NOMO-1 treated with DMSO at 0.1 percent for 48 hours (cell line): ENCODE data around the gene UBXN10.

ENCODE experiments used
- DNase-seq: peaks from one replicate; lab custom pipeline; 2025; ENCODE audit not compliant: unreplicated experiment; lab: John Stamatoyannopoulos, UW

The UBXN10 gene, protein sequence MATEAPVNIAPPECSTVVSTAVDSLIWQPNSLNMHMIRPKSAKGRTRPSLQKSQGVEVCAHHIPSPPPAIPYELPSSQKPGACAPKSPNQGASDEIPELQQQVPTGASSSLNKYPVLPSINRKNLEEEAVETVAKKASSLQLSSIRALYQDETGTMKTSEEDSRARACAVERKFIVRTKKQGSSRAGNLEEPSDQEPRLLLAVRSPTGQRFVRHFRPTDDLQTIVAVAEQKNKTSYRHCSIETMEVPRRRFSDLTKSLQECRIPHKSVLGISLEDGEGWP

DNA sequence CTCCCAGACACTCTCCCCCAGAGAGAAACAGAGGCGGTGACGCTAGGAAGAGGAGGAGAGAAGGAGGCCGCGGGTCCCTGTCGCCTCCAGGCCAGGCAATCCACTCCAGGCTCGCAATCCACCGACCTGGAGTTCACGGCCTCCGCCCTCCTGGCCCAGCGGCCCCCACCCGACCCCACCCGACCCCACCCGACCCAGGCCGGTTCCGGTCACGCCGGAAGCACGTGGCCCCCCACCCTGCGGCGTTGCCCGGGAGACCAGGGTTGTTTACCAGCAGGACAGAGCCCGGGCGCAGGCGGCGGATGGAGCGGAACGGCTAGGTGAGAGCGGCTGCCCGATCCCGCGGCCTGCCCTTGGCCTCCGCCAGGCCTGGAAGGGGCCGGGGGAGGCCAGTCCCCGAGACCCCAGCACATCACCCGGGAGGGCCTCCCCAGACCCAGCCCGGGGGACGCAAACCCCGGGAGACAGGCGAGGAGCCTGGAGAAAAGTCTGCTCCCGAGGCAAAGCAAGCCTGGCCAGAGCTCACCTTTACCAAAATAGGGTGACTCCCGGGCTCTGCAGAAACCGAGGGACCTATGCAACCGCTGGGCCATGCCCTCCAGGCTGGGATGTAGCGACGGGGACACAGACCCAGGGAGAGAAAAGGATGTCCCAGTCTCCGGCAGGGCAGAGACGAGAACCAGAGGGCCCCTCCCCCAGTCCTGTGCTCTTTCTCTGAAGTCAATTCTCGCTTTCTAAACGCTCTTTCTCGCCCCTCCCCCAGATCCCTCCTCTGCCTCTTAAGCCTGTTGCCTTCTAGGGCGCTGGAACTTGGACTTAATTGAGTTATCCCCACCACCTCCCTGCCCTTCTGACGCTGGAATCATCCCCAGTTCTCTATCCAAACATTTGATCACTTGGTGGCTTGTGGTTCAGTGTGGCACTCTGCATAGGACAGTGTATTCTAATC, at the start of gene UBXN10, which contains the start of gene PLA2G2C:
Gene UBXN10 (plus strand): TSS at position 263 of the 949 bp plus-strand sequence. CDS start 4,466 bp downstream, outside the sequence.
Gene PLA2G2C (minus strand): TSS at position 685 of the 949 bp plus-strand sequence. CDS start 9,155 bp downstream, outside the sequence.
- DNase-seq, result no peak

DNA sequence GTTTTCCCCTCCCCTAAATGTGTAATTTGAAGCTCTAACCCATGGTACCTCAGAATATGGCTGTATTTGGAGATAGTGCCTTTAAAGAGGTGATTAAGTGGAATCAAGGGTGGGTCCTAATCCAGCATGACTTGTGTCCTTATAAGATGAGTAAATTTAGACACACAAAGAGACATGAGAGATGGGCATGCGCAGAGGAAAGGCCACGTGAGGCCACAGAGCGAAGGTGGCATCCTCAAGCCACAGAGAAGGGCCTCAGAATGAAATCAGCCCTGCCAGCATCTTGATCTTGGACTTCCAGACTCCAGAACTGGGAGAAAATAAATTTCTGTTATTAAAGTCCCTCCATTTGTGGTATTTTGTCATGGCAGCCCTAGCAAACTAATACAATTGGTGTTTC, 49.6 kb upstream of the UBXN10 start:
- no peak for DNase-seq

DNA sequence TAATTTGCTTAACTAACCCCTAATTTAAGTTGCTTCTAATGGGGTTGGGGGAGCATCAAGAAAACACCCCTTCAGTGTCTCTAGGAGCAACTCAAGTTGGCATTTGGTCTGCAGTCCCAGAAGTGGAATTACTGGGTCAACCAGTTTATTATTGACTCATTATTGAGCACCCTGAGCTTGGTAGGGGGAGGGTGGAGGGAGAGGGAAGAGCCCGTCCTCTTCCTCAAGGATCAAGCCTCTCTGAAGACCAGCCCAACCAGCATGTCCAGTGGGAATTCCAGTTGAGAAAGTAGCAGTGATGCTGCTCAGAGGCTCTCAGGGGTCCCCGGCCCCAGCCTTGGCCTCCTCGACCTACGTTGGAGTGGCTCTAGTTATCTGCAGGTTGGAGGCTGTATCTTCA, 48.8 kb upstream of the UBXN10 start:
- DNase-seq, result no peak

- DNase-seq, result no peak
Observed at GRCh38 chr1:20137604-20138003, 48.3 kb upstream of the UBXN10 start.

GRCh38 chr1:20138346-20138745, 47.5 kb upstream of the UBXN10 start:
- no peak for DNase-seq

GRCh38 chr1:20138961-20139550, 46.8 kb upstream of the UBXN10 start, which contains the start of gene PLA2G2F:
TSS of gene PLA2G2F (plus strand) at chr1:20139323. CDS start at chr1:20139428, 105 bp downstream.
- DNase-seq, result no peak

DNA sequence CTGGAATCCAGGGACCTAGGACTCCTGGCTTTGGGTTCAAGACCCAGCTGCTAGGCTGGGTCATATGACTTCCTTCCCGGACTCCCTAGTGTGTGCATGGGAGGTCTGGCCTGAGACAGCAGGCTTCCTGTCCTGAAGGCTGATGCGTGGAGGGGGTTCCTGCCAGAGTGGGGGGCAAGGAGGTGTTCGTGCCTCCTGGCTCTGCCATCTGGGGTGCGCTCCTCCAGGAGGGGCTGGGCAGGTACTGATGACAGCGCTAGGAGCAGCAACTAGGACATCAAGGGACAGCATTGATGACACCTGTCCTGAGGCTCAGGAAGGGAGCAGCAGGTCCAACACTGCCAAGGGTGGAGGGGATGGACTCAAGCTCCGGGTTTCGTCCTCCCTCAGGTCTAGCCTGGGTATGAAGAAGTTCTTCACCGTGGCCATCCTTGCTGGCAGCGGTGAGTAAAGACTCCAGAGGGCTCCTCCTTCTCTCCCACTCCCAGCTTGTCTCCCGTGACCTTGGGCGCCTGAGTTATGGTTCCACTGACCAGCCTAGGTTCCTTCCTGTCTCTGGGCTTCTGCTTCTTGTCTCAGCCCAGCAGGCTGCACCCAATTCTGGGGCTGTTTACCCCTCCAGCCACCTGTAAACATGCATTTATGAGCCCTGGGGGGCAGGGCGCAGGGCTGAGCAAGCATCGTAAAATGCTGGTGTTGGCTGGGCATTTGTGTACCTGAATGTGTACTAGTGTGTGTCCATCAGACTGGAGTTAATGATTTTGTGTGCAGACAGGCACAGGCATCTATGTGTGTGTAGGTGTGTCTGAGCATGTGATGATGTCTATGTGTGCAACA, 45.9 kb upstream of the UBXN10 start:
- DNase-seq, result no peak

DNA sequence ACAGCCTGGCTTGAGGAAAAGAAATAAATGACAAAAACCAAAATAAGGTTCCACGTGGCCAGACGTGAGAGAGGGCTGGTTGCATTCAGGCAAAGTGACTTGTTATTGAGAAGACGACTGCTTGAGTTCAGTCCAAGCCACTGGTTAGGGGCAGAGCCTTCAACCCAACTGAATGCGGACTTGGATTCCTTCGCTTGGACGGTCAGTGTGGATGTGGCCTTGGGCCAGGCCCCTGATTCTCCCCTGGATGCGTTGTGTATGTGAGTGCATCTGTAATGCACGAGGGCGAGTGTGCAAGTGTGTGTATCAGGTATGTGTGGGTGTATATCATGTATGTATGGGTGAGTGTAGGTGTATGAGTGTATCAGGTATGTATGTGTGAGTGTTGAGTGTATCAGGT, 44.9 kb upstream of the UBXN10 start:
- DNase-seq, result no peak

- no peak for DNase-seq
Observed at GRCh38 chr1:20141466-20141865, 44.4 kb upstream of the UBXN10 start.

DNA sequence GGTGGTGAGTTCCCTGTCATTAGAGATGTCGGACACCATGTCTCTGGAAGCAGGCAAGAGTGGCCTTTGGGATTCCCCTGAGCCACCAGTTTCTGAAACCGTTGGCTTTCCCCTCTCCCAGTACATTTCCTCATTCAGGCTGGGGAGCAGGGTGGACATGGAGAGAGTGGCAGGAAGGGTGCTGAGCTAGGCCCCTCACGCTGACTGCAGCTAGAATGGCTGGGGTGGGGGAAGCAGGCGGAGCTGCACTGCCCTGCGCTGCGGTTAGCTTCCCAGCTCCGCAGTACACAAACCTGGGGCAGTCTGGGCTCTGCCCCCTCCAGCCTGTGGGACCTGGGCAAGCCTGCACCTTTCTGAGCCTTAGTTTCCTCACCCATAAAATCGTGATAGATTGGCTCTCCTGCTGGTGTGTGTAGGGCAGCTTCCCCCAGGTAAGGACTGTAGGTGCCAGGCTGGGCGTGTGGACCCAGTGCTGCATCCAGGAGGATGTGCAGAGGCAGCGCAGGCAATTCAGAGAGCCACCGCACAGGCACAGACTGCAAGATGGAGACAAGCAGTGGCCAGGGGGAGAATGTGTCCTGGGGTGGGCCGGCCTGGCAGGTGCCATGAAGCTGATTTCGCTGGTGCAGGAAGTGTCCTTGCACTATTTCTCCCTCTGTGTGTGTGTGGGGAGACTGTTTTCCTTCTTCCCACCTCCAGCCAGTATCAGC, 43.7 kb upstream of the UBXN10 start:
- no peak for DNase-seq

- no peak for DNase-seq
Observed at GRCh38 chr1:20143318-20143717, 42.6 kb upstream of the UBXN10 start.

DNA sequence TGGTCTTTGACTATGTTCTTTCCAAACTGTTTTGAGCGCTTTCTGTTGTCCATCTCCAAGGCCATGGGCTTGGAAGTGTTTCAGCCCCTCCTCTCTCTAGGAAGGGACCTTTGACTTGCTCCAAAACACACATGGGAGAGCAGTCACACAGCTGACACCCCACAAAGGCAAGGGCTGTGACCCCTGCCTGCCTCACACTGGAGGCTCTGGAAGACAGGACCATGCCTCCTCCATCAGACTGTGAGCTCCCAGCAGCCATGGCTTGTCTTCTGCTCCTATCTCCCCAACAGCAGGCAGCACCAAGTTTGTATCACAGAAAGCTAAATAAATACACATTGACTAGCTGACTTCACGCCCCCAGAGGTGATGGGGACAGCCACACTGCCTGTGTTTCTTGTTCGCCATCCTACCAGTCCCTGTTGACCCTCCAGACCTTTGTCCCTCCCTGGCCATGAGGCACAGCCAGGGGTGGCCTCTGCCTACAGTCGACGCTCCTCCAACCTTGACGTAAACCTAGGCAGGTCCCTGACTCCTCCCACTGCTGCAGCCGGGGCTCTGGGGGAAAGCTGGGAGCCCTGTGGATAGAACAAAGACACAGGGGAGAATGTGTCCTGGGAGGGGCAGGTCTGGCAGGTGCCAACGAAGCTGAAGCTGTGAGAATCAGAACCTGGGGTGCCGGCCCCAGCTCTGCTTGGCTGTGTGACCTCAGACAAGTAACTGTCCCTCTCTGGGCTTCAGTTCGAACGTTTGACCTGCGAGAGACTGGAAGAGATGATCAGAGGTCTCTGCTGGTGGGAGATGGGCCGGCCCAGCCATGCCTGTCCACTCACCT, 41.9 kb upstream of the UBXN10 start:
- no peak for DNase-seq

GRCh38 chr1:20147846-20148570, 37.9 kb upstream of the UBXN10 start:
- no peak for DNase-seq

DNA sequence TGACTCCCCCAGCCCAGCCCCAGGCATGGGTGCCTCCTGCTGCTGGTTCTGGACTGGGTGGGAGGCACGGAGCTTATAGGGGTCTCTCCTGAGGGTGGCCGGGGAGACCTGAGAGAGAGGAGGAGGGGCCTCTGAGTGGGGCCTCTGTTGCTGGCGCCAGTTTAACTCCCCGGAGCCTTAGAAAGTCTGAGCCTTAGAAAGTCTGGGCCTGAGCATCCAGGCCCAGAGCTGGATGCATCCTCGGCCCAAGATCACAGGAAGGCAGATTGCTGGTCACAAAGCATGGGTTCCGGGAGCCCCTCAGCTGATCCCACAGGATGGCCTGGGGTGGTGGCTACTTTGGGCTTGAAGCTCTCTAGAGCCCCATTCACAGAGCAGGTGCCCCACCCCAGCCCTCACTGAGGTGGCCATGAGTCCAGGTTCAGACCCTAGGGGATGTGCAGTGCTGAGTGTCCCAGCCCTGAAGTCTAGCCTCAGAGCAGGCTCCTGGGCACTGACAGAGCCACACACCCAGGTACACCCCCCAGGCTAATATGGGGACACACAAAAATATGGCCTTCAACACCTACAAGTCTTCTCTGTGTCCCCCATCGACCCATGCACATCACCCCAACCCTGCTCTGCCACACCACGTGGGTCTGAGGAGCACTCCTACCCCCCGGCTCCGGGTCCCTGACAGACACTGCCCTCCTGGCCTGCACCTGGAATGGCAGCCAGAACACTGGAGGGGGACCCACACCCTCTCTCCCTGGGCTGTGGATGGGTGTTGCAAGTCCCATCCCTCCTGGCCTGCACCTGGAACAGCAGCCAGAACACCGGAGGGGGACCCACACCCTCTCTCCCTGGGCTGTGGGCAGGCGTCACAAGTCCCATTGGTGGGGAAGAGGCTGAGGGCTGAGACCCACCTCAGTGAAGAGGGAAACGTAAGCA, 37.1 kb upstream of the UBXN10 start:
- DNase-seq, result no peak

- no peak for DNase-seq
Observed at GRCh38 chr1:20149601-20150325, 36.1 kb upstream of the UBXN10 start.

DNA sequence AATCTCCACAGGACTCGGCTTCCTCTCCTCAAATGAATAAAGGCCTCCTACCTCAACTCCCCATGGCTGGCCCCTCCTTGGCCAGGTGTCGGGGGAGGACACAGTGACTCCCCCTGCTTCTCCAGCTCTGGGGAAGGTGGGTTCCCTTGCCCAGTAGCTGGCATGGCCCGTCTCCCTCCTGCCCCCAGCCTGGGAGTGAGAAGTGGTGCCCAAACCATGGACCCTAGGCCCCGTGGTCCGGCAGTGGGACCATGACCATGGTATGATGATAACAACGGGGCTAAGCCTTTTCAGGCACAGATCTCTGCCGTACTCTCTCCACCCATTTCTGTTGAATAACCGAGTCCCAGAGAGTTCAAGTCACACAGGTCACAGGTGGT, 35.6 kb upstream of the UBXN10 start:
- DNase-seq, result no peak

GRCh38 chr1:20150969-20151368, 34.9 kb upstream of the UBXN10 start:
- no peak for DNase-seq
